H1 (cell line): ENCODE results near the gene CEMP1. TPM values are rescaled to one million over a fixed set of nuclear protein-coding genes. Genes with fewer than 3 reads are reported as not detected.
A peak's percentile ranks its signal among the peaks of the same experiment; 100 is the strongest.

Experiments used
- CTCF ChIA-PET: fragments of 300-600 bp; sonication (Branson Sonifier 250); formaldehyde crosslinking; loops from one replicate; lab custom pipeline; 2021; ENCODE audit not compliant: partially characterized antibody; lab: Charles Lee
- POLR2A ChIA-PET: fragments of 300-600 bp; sonication (Branson Sonifier 250); formaldehyde crosslinking; loops from one replicate; lab custom pipeline; 2021; ENCODE audit warnings: inconsistent platforms; ENCODE audit not compliant: partially characterized antibody; lab: Charles Lee
- DNase-seq, 2 experiments: peaks; one replicate each; pipeline versions ENCODE4 v3.0.0 to v3.0.0-alpha.2; 2010 to 2022; ENCODE audit warnings: low spot score in 2 of 2, low read depth in 1 of 2, mixed read lengths in 1 of 2
- FAIRE-seq: peaks from 2 replicates; lab custom pipeline; 2011; peaks lifted over from hg19 to GRCh38; lab: Jason Lieb, UNC
- H2AFZ ChIP-seq: 2 replicates; pipeline ENCODE4 v1.8.1; 2012; ENCODE audit warnings: low read length, inconsistent platforms
- H2AK5ac ChIP-seq: 2 replicates; pipeline ENCODE4 v1.6.1; 2013; ENCODE audit warnings: low read depth, low read length
- H2BK120ac ChIP-seq: replicated peaks from 2 replicates; pipeline ENCODE3; 2013; ENCODE audit warnings: low read depth, low read length, inconsistent platforms
- H2BK12ac ChIP-seq: 2 replicates; pipeline ENCODE4 v1.6.1; 2013; ENCODE audit warnings: low read depth, low read length
- H2BK15ac ChIP-seq: 2 replicates; pipeline ENCODE4 v1.6.1; 2013; ENCODE audit warnings: low read length
- H2BK20ac ChIP-seq: 2 replicates; pipeline ENCODE4 v1.6.1; 2013; ENCODE audit warnings: low read length
- H2BK5ac ChIP-seq: 2 replicates; pipeline ENCODE4 v1.6.1; 2013; ENCODE audit warnings: low read depth, low read length
- H3K14ac ChIP-seq: 2 replicates; pipeline ENCODE4 v1.6.1; 2013; ENCODE audit warnings: inconsistent platforms; ENCODE audit not compliant: insufficient read length
- H3K18ac ChIP-seq: 2 replicates; pipeline ENCODE4 v1.6.1; 2013; ENCODE audit warnings: low read length; ENCODE audit errors: extremely low read depth
- H3K23ac ChIP-seq: 2 replicates; pipeline ENCODE4 v1.6.1; 2013; ENCODE audit warnings: inconsistent platforms; ENCODE audit not compliant: insufficient read length
- H3K23me2 ChIP-seq: 2 replicates; pipeline ENCODE4 v1.6.1; 2013; ENCODE audit warnings: low read depth, low read length
- H3K27ac ChIP-seq: 2 replicates; pipeline ENCODE4 v1.6.1; 2011; ENCODE audit warnings: low read depth, low read length, inconsistent platforms
- H3K27me3 ChIP-seq, 4 experiments: replicated peaks in 1 of 4; 1 replicate in 1 of 4; 2 replicates in 3 of 4; pipeline versions ENCODE4 v1.6.1 to v1.8.1; 2011 to 2013; ENCODE audit warnings: low read length in 3 of 4, mild to moderate bottlenecking in 3 of 4, inconsistent platforms in 2 of 4, mixed read lengths in 2 of 4, moderate library complexity in 1 of 4; ENCODE audit not compliant: control insufficient read depth in 3 of 4, insufficient read depth in 3 of 4; ENCODE audit errors: extremely low read depth in 1 of 4
- H3K36me3 ChIP-seq, 4 experiments: 2 replicates each; pipeline versions ENCODE4 v1.6.1 to v1.8.1; 2011 to 2013; ENCODE audit warnings: mild to moderate bottlenecking in 4 of 4, low read length in 3 of 4, moderate library complexity in 2 of 4, control low read depth in 1 of 4, inconsistent platforms in 1 of 4; ENCODE audit not compliant: insufficient read depth in 4 of 4, control insufficient read depth in 2 of 4
- H3K4ac ChIP-seq: replicated peaks from 2 replicates; pipeline ENCODE3; 2013; ENCODE audit warnings: low read length, low read depth, mixed read lengths, inconsistent platforms; ENCODE audit not compliant: insufficient read length
- H3K4me1 ChIP-seq, 4 experiments: replicated peaks in 1 of 4; 1 replicate in 1 of 4; 2 replicates in 3 of 4; pipeline versions ENCODE4 v1.6.1 to v1.8.1; 2011 to 2013; ENCODE audit warnings: low read length in 3 of 4, inconsistent platforms in 2 of 4, mixed read lengths in 1 of 4; ENCODE audit not compliant: insufficient read depth in 4 of 4, control insufficient read depth in 3 of 4
- H3K4me2 ChIP-seq, 2 experiments: 2 replicates each; pipeline versions ENCODE4 v1.6.1 to v1.8.1; 2011 to 2013; ENCODE audit warnings: low read depth in 2 of 2, low read length in 2 of 2, control low read depth in 1 of 2, inconsistent platforms in 1 of 2, mild to moderate bottlenecking in 1 of 2; ENCODE audit not compliant: insufficient read depth in 1 of 2
- H3K4me3 ChIP-seq, 4 experiments: fragments of 200-600, 300-600 bp in 1 of 4; sonication (generic), shearing (Covaris generic), sonication (Bioruptor Twin) in 1 of 4; 2 replicates each; pipeline versions ENCODE4 v1.5.1 to v1.8.1; 2011 to 2016; ENCODE audit warnings: low read length in 4 of 4, low read depth in 3 of 4, control low read depth in 2 of 4, inconsistent platforms in 2 of 4, mild to moderate bottlenecking in 2 of 4, mixed read lengths in 1 of 4, moderate library complexity in 1 of 4; ENCODE audit not compliant: insufficient read depth in 2 of 4; ENCODE audit errors: extremely low read depth in 1 of 4
- H3K56ac ChIP-seq: replicated peaks from 2 replicates; pipeline ENCODE3; 2013; ENCODE audit warnings: low read depth, mild to moderate bottlenecking, mixed read lengths, low read length, inconsistent platforms; ENCODE audit not compliant: insufficient read length
- H3K79me1 ChIP-seq: 2 replicates; pipeline ENCODE4 v1.6.1; 2013; ENCODE audit warnings: low read depth, low read length, control low read depth
- H3K79me2 ChIP-seq, 2 experiments: 2 replicates each; pipeline versions ENCODE4 v1.6.1 to v1.8.1; 2012 to 2013; ENCODE audit warnings: low read length in 2 of 2, mild to moderate bottlenecking in 2 of 2, inconsistent platforms in 1 of 2; ENCODE audit not compliant: insufficient read depth in 2 of 2, control insufficient read depth in 1 of 2
- H3K9ac ChIP-seq, 4 experiments: replicated peaks in 1 of 4; 1 replicate in 1 of 4; 2 replicates in 3 of 4; pipeline versions ENCODE4 v1.6.1 to v1.8.1; 2011 to 2013; ENCODE audit warnings: low read depth in 3 of 4, low read length in 3 of 4, control low read depth in 2 of 4, mild to moderate bottlenecking in 2 of 4, moderate library complexity in 2 of 4, inconsistent platforms in 1 of 4; ENCODE audit errors: extremely low read depth in 1 of 4
- H3K9me3 ChIP-seq, 2 experiments: 2 replicates each; pipeline versions ENCODE4 v1.6.1 to v1.8.1; 2012 to 2013; ENCODE audit warnings: mild to moderate bottlenecking in 2 of 2, moderate library complexity in 2 of 2, control low read depth in 1 of 2, inconsistent platforms in 1 of 2, low read depth in 1 of 2, low read length in 1 of 2, mixed read lengths in 1 of 2; ENCODE audit not compliant: insufficient read depth in 2 of 2
- H4K20me1 ChIP-seq, 2 experiments: replicated peaks in 1 of 2; 2 replicates each; pipeline versions ENCODE3 to v1.8.1; 2011 to 2013; ENCODE audit warnings: inconsistent platforms in 2 of 2, low read length in 2 of 2, mild to moderate bottlenecking in 1 of 2; ENCODE audit not compliant: insufficient read depth in 2 of 2, control insufficient read depth in 1 of 2
- H4K5ac ChIP-seq: 2 replicates; pipeline ENCODE4 v1.6.1; 2013; ENCODE audit warnings: low read length, low read depth, mixed read lengths, inconsistent platforms; ENCODE audit not compliant: insufficient read length
- H4K8ac ChIP-seq: 2 replicates; pipeline ENCODE4 v1.8.0; 2013; ENCODE audit warnings: mild to moderate bottlenecking, moderate library complexity, low read length, inconsistent platforms; ENCODE audit not compliant: insufficient read depth; ENCODE audit errors: extremely low read depth
- H4K91ac ChIP-seq: replicated peaks from 2 replicates; pipeline ENCODE3; 2013; ENCODE audit warnings: low read length, mixed read lengths, inconsistent platforms; ENCODE audit not compliant: insufficient read length
- CREB1 ChIP-seq: IDR thresholded peaks from 2 replicates; pipeline ENCODE4 v1.6.1; 2012; ENCODE audit warnings: inconsistent platforms
- EGR1 ChIP-seq: IDR thresholded peaks from 2 replicates; pipeline ENCODE4 v1.6.1; 2011; ENCODE audit warnings: low read depth, low read length, borderline replicate concordance
- KDM1A ChIP-seq: fragments of 200-600, 300-600 bp; sonication (generic); IDR thresholded peaks from 2 replicates; pipeline ENCODE4 v1.7.1; 2016; ENCODE audit warnings: mild to moderate bottlenecking, low read length, borderline replicate concordance
- SIX5 ChIP-seq: IDR thresholded peaks from 2 replicates; pipeline ENCODE4 v1.6.1; 2011; ENCODE audit warnings: mild to moderate bottlenecking, low read depth, low read length
- TAF7 ChIP-seq: optimal IDR thresholded peaks from 2 replicates; pipeline ENCODE3; 2011; ENCODE audit warnings: low read depth, mild to moderate bottlenecking, inconsistent platforms, low read length, moderate library complexity, borderline replicate concordance
- TBP ChIP-seq: IDR thresholded peaks from 2 replicates; pipeline ENCODE4 v1.6.1; 2011; ENCODE audit warnings: low read depth, low read length, improper control_type of control experiment
- WGBS, 2 experiments: shearing (Covaris generic) in 1 of 2; methylation state at CpG; one replicate each; pipeline versions ENCODE4 v1.1.6 to v1.1.7; 2013 to 2015; ENCODE audit warnings: low lambda C conversion rate in 2 of 2, mixed read lengths in 2 of 2, inconsistent platforms in 1 of 2, low coverage in 1 of 2, missing lambda C conversion rate in 1 of 2; ENCODE audit not compliant: insufficient replicate concordance in 2 of 2, insufficient coverage in 1 of 2, insufficient read length in 1 of 2; ENCODE audit errors: extremely low coverage in 1 of 2, missing lambda C conversion rate in 1 of 2; 5-methylcytosine and 5-hydroxymethylcytosine counted together
- polyA plus RNA-seq, 7 experiments: library from polyadenylated mRNA; depleted of rRNA in 3 of 7; stranded (reverse) in 5 of 7; unstranded in 2 of 7; fragments of >200 nt in 5 of 7; fragments of 200-250 nt in 2 of 7; gene quantifications; 1 replicate in 5 of 7; 2 replicates in 1 of 7; 4 replicates in 1 of 7; pipeline versions ENCODE4 v1.2.1 to v1.2.3, GENCODE V29; 2011 to 2013; ENCODE audit warnings: missing spikeins in 2 of 7, mixed read lengths in 2 of 7
- total RNA-seq: library from RNA; stranded (reverse); fragmentation: NEBNext Ultra II Directional; extraction: Animal tissue kit (Norgen Biotek cat#: 25700); gene quantifications from 2 replicates; pipeline ENCODE4 v1.2.1, GENCODE V29; 2021
- TF ChIP-seq, protein P1 (sequence below): IDR thresholded peaks from 2 replicates; pipeline ENCODE4 v1.6.1; 2012; ENCODE audit warnings: low read length, inconsistent platforms
- TF ChIP-seq, protein P2 (sequence below): IDR thresholded peaks from 2 replicates; pipeline ENCODE4 v1.6.1; 2011; ENCODE audit warnings: low read depth, mild to moderate bottlenecking, low read length; ENCODE audit not compliant: insufficient read depth

Gene CEMP1
- total and polyA plus RNA-seq, 2 of the 8 experiments (the other 6 are each of a cell fraction or from before 2014, with no cell fraction given): not detected

DNA sequence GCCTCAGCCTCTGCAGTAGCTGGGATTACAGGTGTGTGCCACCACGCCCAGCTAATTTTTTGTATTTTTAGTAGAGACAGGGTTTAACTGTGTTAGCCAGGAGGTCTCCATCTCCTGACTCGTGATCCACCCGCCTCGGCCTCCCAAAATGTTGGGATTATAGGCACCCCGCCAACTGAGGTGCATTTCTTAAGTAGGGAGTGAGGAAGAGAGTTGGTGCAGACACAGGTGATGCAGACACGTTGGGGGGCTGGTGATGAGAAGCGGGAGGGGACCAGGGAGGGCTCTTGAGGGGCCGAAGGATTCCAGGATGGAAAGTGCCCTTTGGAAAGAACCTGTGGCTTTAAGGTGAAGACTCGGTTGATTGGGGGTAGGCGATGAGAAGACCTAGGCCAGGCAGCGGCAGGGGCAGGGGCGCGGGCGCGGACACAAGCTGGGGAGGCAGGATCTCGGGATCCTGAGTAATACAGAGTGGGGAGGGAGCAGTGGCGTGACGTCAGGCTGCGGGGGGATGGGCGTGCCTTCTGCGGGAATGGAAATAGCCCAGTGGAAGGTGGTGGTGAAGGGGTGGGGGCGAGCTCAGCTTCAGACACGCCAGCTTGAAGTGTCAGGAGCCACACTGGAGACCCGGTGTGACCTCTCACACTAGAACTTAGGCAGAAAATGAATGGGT is 19.9 kb downstream of the CEMP1 start:
- no peak overlapping the region for H3K23ac ChIP-seq
- peak overlapping the region; percentile 5 for H3K18ac ChIP-seq
- no peak overlapping the region for H3K27ac ChIP-seq
- H2AFZ ChIP-seq: no peak overlapping the region
- no peak overlapping the region for H3K56ac ChIP-seq
- TF ChIP-seq TAF7 (no peak), EGR1 (no peak), CREB1 (peak; percentile 88), TBP (no peak), SIX5 (no peak), KDM1A (no peak)
- TF ChIP-seq, protein P1, sequence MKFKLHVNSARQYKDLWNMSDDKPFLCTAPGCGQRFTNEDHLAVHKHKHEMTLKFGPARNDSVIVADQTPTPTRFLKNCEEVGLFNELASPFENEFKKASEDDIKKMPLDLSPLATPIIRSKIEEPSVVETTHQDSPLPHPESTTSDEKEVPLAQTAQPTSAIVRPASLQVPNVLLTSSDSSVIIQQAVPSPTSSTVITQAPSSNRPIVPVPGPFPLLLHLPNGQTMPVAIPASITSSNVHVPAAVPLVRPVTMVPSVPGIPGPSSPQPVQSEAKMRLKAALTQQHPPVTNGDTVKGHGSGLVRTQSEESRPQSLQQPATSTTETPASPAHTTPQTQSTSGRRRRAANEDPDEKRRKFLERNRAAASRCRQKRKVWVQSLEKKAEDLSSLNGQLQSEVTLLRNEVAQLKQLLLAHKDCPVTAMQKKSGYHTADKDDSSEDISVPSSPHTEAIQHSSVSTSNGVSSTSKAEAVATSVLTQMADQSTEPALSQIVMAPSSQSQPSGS: no peak
- TF ChIP-seq, protein P2, sequence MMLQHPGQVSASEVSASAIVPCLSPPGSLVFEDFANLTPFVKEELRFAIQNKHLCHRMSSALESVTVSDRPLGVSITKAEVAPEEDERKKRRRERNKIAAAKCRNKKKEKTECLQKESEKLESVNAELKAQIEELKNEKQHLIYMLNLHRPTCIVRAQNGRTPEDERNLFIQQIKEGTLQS: no peak
- TF ChIP-seq, all 59 proteins: peak for 1
- ChIA-PET POLR2A (interaction anchor here (0.6 to 5.6 kb wide), 10 partner anchors 9 to 1194 kb away, joined by 3 to 44 read pairs (median 4); partner anchors contain the start of genes AMDHD2 and CEMP1), CTCF (interaction anchor here (0.7 to 3.7 kb wide), 4 partner anchors 8 to 26 kb away, joined by 3 to 24 read pairs (median 4); no protein-coding TSS in a partner anchor)
- H2BK15ac ChIP-seq: peak overlapping the region; percentile 92; the same call in 1 of the 2 replicates
- WGBS, 2 experiments: 55% methylated on average over 22 of the region's 24 CpGs; no CpG with 5 or more reads in 1 of the 2 experiments
- peak overlapping the region; percentile 80; the same call in 1 of the 2 replicates for H2BK20ac ChIP-seq
- H3K27me3 ChIP-seq: peaks cover 0 to 3% (median 0%) of the 10 kb centered on the region in 4 experiments; a peak in 2 of 7 replicates
- H4K5ac ChIP-seq: no peak overlapping the region
- FAIRE-seq (no peak), DNase-seq (no peak)
- no peak overlapping the region for H2BK120ac ChIP-seq
- H4K20me1 ChIP-seq: peaks cover 10 to 15% of the 10 kb centered on the region in 2 experiments
- H3K14ac ChIP-seq: no peak overlapping the region
- peaks cover 4 to 35% (median 22%) of the 10 kb centered on the region in 4 experiments for H3K4me1 ChIP-seq
- peak overlapping the region; percentile 35; the same call in 1 of the 2 replicates for H2BK5ac ChIP-seq
- H4K91ac ChIP-seq: peak overlapping the region; percentile 25
- H3K4me3 ChIP-seq: peak overlapping the region in 1 of 4 experiments; percentile 37; a peak in 3 of 8 replicates
- H3K9ac ChIP-seq: no peak overlapping the region
- H3K79me1 ChIP-seq: peaks cover 7% of the 10 kb centered on the region; the same call in 1 of the 2 replicates
- H4K8ac ChIP-seq: peak overlapping the region; percentile 60
- no peaks in the 10 kb centered on the region for H3K36me3 ChIP-seq
- no peak overlapping the region for H3K4ac ChIP-seq
- H3K23me2 ChIP-seq: peaks cover 8% of the 10 kb centered on the region; the same call in 1 of the 2 replicates
- no peak overlapping the region for H2AK5ac ChIP-seq
- no peaks in the 10 kb centered on the region for H3K9me3 ChIP-seq
- peak overlapping the region; percentile 96; the same call in 1 of the 2 replicates for H2BK12ac ChIP-seq
- H3K4me2 ChIP-seq: peak overlapping the region; percentile 39 to 71; a peak in 3 of 4 replicates
- H3K79me2 ChIP-seq: peaks cover 19 to 23% of the 10 kb centered on the region in 2 experiments
